ENCODE results near the gene SEMA7A. TPM values are rescaled to one million over a fixed set of nuclear protein-coding genes. Genes with fewer than 3 reads are reported as not detected.

SEMA7A gene
- total and polyA plus RNA-seq, 9 of the 15 experiments (the other 6 are each of a cell fraction or from before 2014, with no cell fraction given) = 0.04 to 8.2 (median 5.4) TPM; not detected in 1

- TF ChIP-seq IRF9 (tag; IDR thresholded peaks at IDR 0.05) (no peak), PKNOX1 (IDR thresholded peaks at IDR 0.05) (no peak), ZNF561 (CRISPR knock-in tag; conservative IDR thresholded peaks at IDR 0.05) (no peak), ZNF57 (CRISPR knock-in tag; IDR thresholded peaks at IDR 0.05) (no peak), KAT7 (CRISPR knock-in tag; IDR thresholded peaks at IDR 0.05; ENCODE audit: borderline replicate concordance) (no peak), XRCC5 (IDR thresholded peaks at IDR 0.05; ENCODE audit: low read depth, low read length) (no peak)
Measured at GRCh38 chr15:74400915-74401757, 32.6 kb downstream of the SEMA7A start (continued).

- Histone ChIP-seq H3K79me2 (ENCODE audit: control insufficient read depth, insufficient read depth, low read length) (no peaks in the 10 kb centered on the region), H3K36me3 (ENCODE audit: control insufficient read depth, insufficient read depth, low read length) (no peaks in the 10 kb centered on the region), H3K27me3 (ENCODE audit: control insufficient read depth in 2 of 2, insufficient read depth in 2 of 2, low read length in 2 of 2) (no peaks in the 10 kb centered on the region), H4K20me1 (replicated peaks; ENCODE audit: control insufficient read depth, insufficient read depth, low read length) (no peaks in the 10 kb centered on the region), H3K9me3 (replicated peaks; ENCODE audit: control insufficient read depth, insufficient read depth, low read depth, low read length) (no peaks in the 10 kb centered on the region), H3K9me1 (ENCODE audit: control insufficient read depth, insufficient read depth, low read length) (no peaks in the 10 kb centered on the region), H2AFZ (ENCODE audit: low read depth, low read length) (no peak overlapping the region), H3K27ac (ENCODE audit: extremely low read depth, low read depth, low read length) (no peak overlapping the region), H3K4me2 (ENCODE audit: insufficient read depth, low read length) (no peak overlapping the region), H3K4me3 (no peak overlapping the region), H3K9ac (ENCODE audit: insufficient read depth in 1 of 2, low read depth in 2 of 2, low read length in 2 of 2) (peak overlapping the region in 1 of 2 experiments; percentile 3; a peak in 1 of 4 replicates), H3K4me1 (replicated peaks in 1 of 2; ENCODE audit: control insufficient read depth in 2 of 2, insufficient read depth in 2 of 2, low read length in 2 of 2) (peaks cover 58 to 65% of the 10 kb centered on the region in 2 experiments)
- 48% methylated on average over 9 of the region's 10 CpGs for WGBS (ENCODE audit: insufficient coverage, low coverage, missing lambda C conversion rate)
- BruUV-seq (replicated peaks) = no TSS peak
- intact Hi-C loops (cut with micrococcal nuclease) = no loop called here
- no peak for DNase-seq (ENCODE audit: extremely low read depth in 1 of 4, low spot score in 3 of 4)
- no peak for ATAC-seq
- ChIA-PET CTCF (ENCODE audit: low intra/inter-chr PET ratio) (interaction anchor here (0.7 kb wide), 1 partner anchor 32 kb away, joined by 3 read pairs; no protein-coding TSS in a partner anchor), POLR2A (interaction anchor here (0.6 to 3.9 kb wide), 4 partner anchors 8 to 73 kb away, joined by 3 to 24 read pairs (median 4); no protein-coding TSS in a partner anchor)
- in situ Hi-C loops (cut with MboI) = no loop called here
- FAIRE-seq = no peak
- TF ChIP-seq MLLT1 (IDR thresholded peaks at IDR 0.05) (0 out of 4 replicates have a peak, but pooled peaks of 1 of the 2 experiments have one; percentile 39), ZNF384 (IDR thresholded peaks at IDR 0.05; ENCODE audit: low read depth, low read length) (0 out of 2 replicates have a peak, but pooled peaks have one; percentile 19), TSHZ1 (CRISPR knock-in tag; IDR thresholded peaks at IDR 0.05) (no peak), HDAC2 (IDR thresholded peaks at IDR 0.05) (no peak)
Measured at GRCh38 chr15:74400313-74400860, 33.4 kb downstream of the SEMA7A start.

All from K562 (cell line).